NCI-H146 (cell line): ENCODE data around the gene TRIM41.
"Not testable (repeated sequence)": the region's sequence is repeated elsewhere in the genome, so short reads cannot be mapped to it uniquely, and the experiment has no call there.

ENCODE experiments used
- DNase-seq: peaks from one replicate; lab custom pipeline; 2025; lab: John Stamatoyannopoulos, UW

The TRIM41 gene

DNA sequence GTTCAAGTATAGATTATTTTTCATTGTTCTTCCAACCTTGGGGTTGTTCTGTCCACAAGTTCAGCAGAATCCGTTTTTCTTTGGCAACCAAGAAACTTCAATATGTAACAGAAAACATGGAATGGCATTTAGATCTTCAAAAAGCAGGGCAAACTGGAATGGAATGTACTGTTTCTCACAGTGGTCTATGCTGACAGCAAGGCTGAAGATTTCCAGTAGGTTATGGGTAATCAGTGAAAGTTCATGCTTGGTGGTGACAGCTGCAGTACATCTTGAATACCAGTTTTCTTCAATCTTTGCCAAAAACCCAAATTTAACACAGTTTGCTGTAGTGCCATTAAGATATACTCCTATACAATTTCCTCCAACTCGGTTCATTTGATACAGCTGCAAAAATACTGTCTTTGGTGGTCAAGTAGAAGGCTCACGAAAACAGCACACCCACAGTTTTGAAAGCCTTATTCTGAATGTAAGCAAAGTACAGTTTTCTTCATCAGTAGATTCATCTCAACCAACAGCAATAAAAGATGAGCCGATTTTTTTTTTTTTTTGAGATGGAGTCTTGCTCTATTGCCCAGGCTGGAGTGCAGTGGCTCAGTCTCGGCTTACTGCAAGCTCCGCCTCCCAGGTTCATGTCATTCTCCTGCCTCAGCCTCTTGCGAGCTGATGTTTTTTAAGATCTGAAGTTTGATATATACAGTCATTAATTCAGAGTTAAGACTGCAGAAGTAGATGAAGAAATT is 32.9 kb downstream of the TRIM41 start:
- no peak for DNase-seq

DNA sequence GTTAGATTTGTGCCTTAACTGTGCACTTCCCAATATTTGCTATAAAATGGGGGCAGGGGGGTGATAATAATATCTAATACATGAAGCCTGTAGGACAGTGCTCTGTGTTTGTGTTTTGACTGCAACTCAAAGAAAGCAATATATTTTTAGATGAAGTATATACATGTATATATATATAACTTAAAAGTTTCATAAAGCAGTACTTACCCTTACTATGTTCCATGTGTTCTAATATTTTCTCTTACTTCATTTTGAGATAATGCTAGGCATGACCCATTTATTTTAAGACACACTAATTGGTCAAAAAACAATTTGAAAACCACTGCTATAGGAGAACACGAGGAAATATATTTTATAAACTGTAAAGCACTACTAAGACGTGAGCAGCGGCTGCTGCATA is 35.5 kb downstream of the TRIM41 start:
- DNase-seq = no peak

DNA sequence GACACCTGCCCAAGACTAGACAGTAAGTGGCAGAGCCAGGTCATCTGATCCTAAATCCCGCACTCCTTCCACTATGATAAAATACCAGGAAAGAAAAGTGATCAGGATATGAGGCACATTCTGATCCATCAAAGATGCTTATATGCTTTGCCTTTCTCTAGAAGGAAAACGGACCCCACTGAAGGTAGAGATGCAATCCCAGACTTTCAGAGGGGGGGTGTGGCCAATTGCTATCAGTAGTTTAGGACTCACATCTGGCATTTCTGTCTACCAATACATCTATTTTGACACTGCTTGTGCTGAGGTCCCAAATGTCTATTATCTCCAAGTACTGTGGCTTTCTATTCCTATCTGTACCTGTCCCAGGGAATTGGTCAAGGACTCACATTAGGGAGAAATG is 36.2 kb downstream of the TRIM41 start:
- no peak for DNase-seq

DNA sequence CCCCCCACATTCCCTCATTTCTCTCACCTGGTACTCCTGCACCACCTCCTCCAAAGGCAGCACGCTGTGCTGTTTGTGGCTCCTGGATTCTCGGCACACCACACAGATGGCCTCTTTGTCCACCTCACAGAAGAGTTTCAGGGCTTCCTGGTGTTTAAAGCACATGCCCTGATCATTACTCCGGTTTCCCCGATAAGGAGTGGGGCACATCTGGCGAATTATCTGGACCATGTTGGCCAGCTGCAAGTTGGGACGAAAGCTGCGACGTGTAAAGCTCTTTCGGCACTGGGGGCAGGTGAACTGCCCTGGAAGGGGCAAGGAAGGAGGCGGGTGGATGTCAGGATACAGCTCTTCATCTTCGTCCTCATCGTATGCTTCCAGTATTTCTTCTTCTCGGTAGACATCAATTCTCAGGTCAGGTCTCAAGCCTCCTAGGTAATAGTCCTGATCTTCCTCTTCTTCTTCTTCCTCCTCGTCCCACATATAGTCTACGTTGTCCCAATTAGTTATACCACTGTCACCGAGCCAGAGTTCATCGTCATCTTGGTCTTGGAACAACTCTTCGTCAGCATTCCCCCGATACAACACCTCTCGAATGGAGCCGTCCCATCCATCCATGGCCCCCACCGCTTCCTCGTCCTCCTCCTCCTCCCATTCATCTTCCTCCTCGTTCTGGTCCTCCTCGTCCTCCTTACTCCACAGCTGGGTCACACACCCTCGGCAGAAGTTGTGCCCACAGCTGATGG is 37.1 kb downstream of the TRIM41 start:
- DNase-seq = no peak

DNA sequence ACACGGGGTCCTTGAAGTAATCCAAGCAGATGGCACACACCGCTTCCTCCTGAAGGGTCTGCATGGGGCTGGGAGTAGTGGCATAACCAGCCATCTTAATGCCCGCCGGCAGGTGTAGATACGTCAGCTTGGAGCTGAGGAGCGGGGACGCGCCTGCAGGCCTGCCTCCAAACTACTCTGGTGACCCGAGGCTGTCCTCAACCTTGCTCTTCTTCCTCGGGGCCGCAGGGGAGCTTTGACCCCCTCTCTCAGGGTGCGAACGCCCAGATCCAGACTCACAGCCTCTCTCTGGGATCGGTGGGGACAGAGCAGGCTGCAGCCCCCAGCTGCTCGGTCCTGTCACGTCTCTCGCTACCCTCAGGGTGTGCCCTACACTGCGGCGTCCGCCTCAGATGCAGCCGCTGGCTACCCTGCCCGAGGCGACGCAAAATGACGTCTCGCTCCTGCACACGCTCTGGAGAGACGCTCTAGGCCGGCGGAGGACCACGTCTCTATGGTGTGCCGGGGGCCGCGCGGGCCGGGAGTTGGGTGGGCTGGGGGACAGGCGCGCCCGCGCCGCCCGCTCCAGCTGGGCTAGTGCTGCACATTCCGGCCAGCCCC is 37.7 kb downstream of the TRIM41 start, which contains the start of gene TRIM52:
TSS of gene TRIM52 (minus strand) at position 424 of the 600 bp plus-strand sequence. CDS start at position 94, 330 bp downstream.
- DNase-seq = no peak

DNA sequence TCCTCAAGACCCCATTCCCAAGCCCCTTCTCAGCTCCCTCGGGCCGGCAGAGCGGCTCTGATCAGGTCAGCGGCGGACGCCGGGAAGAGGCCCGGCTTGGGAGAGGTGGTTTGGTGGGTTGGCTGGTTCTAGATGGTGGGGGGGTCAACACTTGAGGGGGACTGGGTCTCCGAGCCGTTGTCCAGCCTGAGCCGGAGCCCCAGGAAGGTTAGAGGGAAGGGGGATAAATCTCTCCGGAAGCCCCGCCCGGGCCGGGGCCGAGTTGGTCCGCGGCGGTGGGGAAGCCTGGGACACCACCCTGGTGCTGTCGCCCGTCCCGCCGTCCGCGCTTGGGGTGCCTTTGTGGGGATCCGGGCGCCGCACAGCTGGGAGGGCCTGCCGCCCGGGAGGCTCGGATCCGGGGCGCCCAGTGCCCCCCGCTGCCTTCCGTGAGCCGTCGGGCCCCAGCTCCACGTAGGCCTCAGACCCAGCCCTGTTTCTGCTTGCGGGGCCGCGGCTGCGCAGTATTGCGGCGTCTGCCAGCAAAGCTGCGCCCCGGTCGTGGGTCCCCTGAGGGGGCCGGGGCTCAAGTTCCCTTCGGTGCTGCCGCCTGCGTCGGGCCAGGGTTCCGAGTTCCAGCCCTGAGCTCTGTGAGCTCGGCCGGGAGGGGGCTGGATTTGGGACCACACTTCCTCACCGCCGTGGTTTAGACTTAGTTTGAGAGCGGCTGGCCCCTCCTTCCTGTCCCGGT is 38.4 kb downstream of the TRIM41 start:
- no peak for DNase-seq

DNA sequence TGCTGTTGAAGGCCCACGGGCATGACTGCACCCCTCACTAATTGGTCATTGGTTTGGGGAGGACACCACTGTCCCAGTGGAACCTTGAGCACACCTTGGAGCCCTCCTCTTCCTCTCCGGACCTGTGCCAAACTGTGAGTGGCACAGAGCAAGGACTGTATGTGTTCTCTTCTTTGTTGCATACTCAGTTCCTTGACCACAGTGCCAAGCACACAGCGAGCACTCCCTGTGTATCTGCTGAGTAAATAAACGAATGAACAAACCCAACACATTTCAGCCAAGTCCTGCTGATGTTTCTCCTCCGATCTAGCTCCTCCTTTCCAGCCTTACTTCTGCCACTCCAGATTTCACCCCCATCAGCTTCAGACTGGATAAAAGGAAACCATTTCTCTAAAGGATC is 40.6 kb downstream of the TRIM41 start:
- no peak for DNase-seq

DNA sequence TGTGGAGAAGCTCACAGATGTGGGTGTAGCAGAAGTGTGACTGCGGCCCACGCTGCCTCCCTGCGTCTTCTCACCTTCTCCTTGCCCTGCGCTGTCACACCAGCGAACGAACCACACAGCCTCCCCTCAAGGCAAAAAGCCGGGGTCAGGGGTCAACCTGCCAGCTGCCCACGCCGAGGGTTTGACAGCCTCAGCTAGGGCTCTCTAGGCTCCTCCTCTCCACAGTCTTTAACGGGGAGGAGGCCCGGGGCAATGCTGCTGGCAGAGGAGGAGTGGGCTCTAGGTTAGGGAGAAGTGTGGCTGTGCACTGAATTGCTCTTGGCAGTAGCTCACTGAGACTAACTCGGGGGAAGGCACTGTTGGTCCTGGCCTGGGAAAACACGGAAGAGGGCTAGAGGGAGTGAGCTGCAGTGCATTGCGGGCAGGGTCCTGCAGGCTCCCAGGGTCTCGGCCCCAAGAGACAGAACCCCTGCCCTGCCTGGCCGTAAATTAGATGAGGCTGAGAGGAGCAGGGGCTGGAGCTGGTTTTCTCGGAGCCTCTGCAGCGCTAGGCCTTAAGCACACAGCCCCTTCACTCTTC is 42.1 kb downstream of the TRIM41 start:
- no peak for DNase-seq

DNA sequence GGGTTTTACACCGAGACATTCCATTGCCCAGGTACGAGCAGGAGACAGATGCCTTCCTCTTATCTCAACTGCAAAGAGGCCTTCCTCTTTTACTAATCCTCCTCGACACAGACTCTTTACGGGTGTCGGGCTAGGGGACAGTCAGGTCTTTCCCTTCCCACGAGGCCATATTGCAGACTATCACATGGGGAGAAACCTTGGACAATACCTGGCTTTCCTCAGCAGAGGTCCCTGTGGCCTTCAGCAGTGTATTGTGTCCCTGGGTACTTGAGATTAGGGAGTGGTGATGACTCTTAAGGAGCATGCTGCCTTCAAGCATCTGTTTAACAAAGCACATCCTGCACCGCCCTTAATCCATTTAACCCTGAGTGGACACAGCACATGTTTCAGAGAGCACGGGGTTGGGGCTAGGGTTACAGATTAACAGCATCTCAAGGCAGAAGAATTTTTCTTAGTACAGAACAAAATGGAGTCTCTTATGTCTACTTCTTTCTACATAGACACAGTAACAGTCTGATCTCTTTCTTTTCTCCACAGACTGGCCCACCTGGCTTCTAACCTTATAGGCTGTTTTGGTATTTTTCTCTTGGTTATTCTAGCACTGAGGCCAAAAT is 44.3 kb downstream of the TRIM41 start:
- DNase-seq = not testable (repeated sequence)

DNA sequence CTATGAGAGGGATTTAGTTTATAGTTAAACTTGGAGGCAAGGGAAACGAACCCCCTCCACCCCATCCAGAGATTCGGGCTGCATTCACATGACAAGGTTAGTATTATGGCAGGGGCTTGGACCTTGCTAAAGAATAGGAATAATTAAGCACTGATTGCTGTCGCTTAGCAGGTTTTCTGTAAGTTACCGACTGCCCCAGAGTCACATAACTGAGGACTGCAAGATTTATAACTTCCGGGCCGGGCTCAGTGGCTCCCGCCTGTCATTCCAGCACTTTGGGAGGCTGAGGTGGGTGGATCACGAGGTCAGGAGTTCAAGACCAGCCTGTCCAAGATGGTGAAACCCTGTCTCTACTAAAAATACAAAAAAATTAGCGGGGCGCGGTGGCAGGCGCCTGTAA is 44.8 kb downstream of the TRIM41 start:
- DNase-seq = not testable (repeated sequence)

DNA sequence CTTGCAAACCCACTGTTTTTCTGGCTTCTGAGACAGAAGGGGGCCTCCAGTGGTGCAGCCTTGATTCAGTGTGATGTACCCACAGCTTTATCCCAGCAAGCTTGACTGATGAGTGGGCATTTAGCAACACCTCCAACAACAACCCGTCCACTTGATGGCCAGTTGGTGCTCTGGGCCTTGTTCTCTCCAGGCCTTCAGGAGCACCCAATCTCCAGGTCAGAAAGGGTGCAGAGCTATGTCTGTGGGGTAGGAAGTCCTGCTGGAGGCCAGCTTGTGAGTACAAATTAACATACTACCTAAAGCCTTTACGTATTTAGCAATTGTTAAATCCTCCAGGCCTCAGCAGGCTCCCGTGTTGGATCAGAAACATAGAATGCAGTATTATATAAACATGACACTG is 48.0 kb downstream of the TRIM41 start:
- no peak for DNase-seq

DNA sequence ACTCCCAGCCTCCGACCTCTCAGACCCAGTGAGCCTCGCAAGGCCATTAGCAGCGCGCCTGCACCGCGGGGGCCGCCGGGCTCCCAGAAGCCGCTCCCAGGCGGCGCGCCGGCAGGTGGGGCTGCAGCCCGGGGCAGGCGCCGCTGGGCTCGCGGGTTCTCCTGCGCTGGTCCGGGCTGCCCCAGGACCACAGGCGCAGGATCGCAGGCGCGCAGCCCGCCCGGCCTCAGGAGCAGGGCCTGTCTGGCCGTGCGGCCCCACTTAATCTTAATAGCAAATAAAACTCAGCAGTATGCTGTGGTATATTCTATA is 50.3 kb downstream of the TRIM41 start:
- not testable (repeated sequence) for DNase-seq

DNA sequence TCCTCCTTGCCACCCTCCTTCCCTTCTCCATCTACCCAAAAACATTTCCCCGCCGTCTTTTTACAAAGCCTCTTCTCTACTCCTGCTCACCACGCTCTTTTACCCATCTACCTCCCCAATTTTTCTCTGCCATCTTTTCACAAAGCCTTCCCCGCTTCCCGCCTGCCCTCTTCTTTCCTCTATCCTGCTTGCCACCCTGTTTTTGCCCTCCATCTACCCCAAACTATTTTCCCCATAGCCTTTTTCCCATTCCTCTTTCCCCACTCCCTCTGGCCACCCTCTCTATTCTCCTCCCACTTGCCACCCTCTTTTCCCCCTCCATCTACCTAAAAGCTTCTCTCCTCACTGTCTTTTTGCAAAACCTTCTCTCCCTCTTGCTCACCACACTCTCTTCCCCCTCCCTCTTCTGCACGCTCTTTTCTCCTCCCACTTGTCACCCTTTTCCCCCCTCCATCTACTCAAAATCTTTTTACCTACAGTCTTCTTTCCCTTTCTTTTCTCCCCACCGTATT is 57.2 kb downstream of the TRIM41 start:
- DNase-seq = no peak

DNA sequence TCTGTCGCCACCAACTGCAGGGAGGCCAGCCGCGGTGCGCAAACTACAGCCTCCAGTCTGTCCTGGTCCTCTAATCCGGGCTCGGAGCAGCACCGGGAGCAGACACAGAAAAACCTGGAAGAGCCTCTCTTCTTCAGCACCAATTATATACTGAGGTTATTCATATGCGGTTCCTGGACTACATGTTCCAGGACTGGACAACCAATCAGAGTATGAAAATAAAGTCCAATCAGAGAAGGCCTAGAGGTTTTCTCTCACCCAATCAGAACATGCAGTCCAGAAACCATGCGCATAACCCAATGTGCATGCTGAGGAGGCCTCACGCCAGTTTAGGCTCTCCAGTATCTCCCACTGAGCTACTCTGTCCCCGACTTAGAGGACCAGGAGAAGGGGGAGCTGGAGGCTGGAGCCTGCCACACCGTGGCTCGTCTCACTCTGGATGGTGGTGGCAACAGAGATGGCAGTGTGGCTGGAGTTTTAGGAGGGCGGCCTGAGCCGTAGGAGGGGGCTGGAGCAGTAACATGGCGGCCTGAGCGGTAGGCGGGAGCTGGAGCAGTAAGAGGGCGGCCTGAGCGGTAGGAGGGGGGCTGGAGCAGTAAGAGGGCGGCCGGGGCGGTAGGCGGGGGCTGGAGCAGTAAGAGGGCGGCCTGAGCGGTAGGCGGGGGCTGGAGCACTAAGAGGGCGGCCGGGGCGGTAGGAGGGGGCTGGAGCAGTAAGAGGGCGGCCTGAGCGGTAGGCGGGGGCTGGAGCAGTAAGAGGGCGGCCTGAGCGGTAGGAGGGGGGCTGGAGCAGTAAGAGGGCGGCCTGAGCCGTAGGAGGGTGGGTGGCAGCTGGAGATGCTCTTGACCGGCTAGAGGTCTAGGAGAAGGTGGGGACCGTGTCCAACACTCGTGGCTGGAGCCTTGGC is 58.2 kb downstream of the TRIM41 start:
- no peak for DNase-seq

DNA sequence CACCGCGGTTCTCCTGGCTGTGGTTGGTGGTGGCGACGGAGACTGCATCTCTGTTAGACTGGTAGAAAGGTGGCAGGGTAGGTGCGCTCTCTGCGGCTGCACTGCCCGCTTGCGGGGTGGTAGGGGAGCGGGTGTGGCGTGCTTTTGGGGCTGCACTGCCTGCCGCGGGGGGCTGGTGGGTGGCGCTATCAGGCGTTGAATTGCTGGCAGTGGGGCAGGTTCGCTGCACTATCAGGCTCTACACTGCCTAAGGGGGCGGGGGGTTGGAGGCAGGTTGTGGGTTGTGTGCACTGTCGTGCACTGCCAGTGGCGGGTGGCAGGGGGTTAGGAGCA is 58.9 kb downstream of the TRIM41 start:
- no peak for DNase-seq

DNA sequence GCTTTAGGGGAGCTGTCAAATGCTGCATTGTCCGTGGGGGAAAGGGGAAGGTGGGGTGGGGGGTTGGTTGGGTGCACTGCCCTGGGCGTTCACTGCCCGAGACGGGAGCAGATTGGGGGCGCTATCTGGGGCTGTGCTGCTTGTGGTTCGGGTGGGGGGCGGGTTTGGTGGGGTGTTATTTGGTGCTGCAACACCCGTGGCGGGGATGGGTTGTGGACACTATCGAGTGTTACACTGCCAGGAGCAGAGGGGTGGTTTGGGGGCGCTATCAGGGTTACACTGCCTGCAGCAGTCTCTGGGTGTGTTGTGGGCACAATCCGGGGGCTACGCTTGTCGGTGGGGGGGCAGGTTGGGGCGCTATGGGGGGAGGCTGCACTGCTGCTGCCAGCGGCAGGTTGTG is 59.3 kb downstream of the TRIM41 start:
- not testable (repeated sequence) for DNase-seq

DNA sequence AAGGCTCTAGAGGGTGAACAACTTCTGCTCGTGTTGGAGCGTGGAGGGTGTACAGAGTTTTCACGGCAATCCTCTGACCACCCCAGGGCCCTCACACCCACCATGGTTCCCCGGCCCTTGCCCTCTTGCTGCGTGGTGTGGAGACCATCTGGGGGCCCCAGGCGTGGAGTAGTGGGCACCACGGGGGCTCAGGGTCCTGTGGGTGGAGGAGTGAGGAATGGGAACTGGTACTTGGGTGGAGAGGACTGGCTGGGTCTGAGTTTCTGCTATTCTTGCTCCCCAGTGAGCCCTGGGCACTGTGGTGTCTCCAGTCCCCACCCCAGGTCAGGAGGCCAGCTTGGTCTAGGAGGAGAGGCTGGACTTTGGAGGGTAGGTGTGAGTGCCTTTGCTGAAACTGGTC is 59.8 kb downstream of the TRIM41 start:
- DNase-seq = no peak

DNA sequence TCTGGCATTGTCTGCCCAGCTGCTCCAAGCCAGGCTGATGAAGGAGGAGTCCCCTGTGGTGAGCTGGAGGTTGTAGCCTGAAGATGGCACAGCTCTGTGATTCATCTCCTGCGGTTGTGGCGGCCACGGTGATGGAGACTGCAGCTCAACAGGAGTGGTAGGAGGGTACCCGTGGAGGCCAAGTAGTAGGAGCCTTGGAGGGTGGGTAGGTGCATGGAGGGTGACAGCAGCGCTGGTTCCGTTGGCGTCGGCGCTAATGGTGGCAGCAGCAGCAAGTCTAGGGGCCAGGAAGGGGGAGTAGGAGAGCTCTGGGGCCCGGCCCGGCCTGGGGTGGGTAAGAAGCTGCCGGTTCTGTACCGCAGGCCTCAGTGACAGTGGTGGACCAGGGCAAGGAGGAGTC is 60.3 kb downstream of the TRIM41 start:
- DNase-seq = no peak

DNA sequence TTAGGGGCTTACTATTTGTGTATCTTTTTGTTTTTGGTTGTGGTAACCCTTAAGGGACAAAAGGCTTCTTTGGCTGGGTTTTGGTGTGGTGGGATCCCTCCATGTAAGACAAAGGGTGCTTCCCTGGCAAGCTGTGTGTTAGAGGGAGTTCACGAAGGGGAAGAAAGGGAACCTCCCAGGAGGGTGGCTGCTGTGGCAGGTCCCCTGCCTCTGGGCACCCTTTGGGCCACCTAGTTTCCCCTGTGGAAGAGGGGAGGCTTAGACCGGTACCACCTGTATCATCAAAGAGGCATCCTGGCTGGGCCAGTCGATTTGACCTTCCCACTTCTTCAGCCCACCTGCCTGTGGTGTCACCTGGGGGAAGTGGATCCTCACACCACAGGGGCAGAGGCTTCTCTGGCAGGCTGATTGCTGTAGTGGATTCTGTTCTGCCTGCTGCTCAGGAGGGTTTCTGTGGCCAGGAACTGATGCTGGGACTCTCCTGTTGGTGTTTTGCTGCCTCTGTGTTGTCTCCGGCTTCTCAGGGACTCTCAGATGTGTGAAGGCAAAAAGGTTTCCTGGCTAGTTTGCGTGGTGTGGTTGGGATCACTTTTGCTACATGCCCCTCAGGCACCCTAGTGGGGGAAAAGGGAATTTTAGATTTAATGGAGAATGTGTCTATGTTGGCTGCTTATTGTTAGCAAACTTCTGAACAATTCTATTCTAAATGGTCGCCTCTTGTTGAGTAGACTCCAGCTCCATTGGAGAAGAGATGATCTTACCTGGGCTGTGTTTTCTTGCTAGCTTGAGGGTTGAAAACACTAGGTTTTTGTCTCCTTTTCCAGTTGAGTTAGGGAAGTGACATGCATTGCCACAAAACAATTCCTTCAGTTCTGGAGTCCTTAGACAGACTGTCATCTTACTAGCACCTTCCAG is 61.0 kb downstream of the TRIM41 start:
- not testable (repeated sequence) for DNase-seq
